GM12801 (cell line): ENCODE measurements around the gene PCBD1.

Source experiments
- TF ChIP-seq, protein P1 (sequence below): IDR thresholded peaks from one replicate; pipeline ENCODE4 v1.5.1; 2011; ENCODE audit warnings: control low read depth; ENCODE audit not compliant: insufficient read length; ENCODE audit errors: extremely low read depth

PCBD1 gene

DNA sequence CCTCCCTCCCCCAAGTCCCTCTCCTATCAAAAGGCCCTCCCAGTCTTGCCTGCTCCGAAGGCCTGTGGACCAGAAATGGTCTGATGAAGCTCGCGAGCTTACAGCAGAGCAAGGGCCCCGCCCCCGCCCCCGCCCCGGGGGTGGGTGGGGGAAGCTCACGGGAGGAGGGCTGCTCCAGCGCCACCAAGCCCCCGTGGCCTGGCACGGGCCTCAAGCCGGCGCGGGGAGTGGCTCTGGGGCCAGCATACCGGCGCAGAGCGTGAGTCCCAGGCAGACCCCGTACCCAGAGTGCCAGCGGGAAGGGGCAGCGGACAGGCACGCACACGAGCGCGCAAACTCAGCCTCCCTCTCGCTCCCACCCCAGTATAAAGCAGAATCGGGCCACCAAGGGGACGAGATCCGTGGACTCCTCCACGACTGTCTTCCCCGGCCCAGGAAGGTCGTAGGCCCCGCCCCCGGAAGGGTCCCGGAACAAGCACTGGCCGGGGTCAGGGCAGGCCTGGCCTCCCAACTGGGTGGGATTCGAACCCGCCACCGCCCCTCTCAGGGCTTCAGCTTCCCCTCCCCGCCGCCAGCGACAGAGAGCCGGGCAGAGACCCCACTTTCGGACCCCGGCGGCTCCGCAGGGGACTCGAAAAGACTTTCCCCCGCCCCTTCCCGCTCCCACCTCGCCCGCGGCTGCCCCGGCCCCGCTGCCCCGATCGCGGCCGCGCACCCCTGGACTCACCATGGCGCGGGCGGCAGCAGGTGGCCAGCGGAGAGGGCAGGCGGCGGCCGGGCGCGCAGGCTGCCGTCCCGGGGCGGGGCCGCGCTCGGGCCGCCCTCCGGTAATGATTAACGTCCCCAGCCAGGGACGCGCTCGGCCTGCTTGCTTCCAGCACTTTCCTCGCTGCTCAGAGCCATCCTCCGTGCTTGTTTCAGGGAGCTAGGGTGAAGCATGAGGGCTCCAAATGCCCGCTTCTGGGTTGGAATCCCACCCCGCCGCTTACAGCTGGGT is at the start of gene PCBD1:
PCBD1 (minus strand) TSS at position 762 of the 997 bp plus-strand sequence; CDS start at position 730, 32 bp downstream.
- TF ChIP-seq, protein P1, sequence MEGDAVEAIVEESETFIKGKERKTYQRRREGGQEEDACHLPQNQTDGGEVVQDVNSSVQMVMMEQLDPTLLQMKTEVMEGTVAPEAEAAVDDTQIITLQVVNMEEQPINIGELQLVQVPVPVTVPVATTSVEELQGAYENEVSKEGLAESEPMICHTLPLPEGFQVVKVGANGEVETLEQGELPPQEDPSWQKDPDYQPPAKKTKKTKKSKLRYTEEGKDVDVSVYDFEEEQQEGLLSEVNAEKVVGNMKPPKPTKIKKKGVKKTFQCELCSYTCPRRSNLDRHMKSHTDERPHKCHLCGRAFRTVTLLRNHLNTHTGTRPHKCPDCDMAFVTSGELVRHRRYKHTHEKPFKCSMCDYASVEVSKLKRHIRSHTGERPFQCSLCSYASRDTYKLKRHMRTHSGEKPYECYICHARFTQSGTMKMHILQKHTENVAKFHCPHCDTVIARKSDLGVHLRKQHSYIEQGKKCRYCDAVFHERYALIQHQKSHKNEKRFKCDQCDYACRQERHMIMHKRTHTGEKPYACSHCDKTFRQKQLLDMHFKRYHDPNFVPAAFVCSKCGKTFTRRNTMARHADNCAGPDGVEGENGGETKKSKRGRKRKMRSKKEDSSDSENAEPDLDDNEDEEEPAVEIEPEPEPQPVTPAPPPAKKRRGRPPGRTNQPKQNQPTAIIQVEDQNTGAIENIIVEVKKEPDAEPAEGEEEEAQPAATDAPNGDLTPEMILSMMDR, result no peak

DNA sequence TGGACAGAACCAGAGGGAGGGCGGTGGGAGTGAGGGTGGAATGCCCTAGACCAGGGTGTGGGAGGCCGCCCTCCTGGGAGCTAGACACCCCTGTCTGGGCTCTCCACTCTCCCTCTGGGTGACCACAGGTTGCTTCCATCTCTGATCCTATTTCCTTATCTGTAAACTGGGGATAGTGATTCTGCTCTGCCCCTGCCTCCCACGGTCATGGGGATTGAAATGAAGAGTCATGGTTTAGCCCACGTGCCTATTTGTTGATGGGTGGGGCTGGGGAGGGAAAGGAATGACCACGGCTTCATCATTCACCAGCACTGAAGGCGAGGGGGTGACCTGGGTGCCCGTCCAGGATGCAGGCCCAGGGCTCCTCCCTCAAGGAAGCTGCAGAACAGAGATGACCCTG is 49.3 kb upstream of the PCBD1 start:
- TF ChIP-seq, protein P1, result no peak

DNA sequence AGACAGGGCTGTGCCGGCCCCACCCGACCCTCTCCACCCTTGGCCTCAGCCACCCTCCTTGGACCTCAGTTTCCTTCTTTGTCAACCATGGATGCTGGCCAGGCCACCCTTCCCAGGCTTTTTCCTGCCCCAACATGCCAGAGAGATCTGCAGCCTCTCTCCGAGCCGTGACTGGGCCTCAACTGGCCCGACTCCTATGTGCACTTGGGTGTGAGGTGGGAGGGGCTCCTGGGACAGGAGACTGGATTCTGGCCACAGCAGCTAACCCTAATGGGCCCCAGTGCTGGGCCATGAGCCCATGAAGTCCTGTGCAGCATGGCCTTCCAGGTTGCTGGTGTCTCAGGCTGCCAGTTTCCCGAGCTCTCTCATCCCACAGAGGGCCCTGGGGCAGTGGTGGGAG is 47.7 kb upstream of the PCBD1 start:
- TF ChIP-seq, protein P1, result no peak

DNA sequence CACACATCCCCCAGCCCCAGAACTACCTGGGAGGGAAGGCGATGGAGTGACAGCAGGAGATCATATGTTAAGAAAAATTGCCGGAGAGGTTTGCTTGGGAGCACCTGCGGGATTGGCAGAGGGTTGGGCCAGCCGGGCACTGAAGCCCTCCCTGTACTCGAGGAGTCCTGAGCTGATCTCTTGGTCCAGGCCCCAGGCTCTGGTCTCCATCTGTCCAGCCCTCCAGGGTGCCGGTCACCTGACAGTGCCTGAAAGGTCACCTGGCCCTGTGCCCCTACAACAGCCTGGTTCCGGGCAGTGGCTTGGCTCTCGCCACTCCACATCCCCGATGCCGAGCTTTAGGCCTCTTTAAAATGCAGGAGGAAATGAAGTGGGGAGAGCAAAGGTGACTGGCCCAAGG is 47.3 kb upstream of the PCBD1 start:
- TF ChIP-seq, protein P1, result no peak

DNA sequence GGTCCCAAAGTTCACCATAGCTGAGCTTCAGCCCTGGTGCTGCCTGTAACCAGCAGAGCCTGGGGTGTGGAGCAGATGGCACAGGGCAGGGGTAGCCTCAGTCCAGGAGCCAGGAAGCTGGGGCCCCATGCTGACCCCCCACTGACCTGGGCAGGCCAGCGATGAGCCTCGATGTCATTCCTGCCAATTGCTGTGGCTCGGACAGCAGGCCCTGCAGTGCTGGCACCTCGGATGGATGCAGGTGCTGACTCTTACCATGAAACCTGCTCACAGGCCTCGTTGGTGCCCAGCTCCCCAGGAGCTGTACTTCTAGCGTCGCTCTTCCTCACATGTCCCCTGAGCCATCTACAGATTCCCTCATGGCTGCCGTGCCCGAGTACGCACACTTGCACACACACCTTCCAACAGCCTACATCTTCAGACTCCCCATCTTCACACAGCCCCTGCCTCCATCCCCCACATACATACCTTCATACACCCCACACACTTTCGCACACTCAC is 46.8 kb upstream of the PCBD1 start:
- TF ChIP-seq, protein P1, result no peak

DNA sequence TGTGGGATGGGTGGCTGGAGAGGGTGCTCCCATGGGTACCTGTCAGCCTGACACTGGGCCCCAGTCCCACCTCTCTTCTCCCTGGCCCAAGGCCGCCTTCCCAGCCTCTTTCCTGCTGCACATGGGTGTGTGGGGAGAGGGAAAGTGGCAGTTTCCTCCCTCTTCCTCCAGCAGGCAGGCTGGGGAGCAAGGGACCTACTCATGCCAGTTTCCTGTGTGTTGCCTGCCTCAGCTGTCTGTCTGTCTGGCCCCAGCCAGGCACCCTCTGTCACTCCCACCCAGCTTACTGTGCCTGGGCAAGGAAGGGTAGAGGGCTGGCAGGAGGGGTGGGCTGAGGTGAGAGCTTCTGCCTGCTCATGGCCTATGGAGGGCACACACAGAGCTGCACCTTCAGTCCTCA is 46.3 kb upstream of the PCBD1 start:
- TF ChIP-seq, protein P1, result no peak

DNA sequence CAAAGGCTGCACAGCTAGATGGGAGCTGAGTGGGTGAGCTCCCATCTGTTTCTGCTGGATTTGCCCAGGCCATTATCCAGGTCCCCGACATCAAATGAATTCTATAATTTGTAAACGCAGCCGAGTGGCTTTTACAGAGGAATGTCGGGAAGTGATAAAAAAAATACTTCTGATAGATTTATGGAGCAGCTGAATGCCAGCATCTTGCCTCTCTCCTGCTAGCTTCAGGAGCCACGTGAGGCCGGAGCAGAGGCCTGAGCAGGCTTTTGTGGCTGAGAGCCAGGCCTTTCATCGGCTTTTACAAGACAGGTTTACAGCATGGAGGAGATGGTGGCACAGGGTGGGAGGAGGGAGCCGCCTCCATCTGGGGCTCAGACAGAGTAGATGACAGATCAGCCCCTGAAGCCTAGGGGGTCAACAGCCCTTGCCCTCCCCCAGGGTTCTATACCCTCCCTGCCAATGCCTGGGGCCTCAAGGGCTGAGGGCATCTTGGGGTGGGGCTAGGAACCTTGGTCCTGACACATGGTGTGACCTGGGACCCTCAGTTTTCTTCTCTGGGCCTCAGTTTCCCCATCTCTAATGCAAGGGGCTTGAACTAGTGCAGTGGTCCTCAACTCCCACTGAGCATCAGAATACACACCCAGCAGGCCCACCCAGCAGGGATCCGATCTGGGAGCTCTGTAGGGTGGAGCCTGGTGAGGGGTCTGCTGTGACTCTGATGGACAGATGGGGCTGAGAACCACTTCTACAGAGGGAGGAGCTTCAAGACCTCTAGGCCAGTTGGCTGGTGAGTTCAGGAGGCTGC is 44.2 kb upstream of the PCBD1 start:
- TF ChIP-seq, protein P1, result no peak
